Neural crest cell (in vitro differentiated cells): ENCODE data around the gene LMNA. TPM values are rescaled to one million over a fixed set of nuclear protein-coding genes. Genes with fewer than 3 reads are reported as not detected.

Experiments
- DNase-seq: peaks from one replicate; pipeline ENCODE4 v3.0.0; 2021; ENCODE audit warnings: low read depth, mixed read lengths, low spot score
- H3K27ac Mint-ChIP-seq: one replicate; pipeline ENCODE4 v1.8.0; 2021; ENCODE audit warnings: mild to moderate bottlenecking, mixed read lengths; ENCODE audit not compliant: unreplicated experiment
- H3K27me3 Mint-ChIP-seq: 2 replicates; pipeline ENCODE4 v1.8.0; 2021; ENCODE audit warnings: low read depth, mild to moderate bottlenecking, mixed read lengths
- H3K36me3 Mint-ChIP-seq: 2 replicates; pipeline ENCODE4 v1.8.0; 2021; ENCODE audit warnings: low read depth, mild to moderate bottlenecking, mixed read lengths
- H3K4me1 Mint-ChIP-seq: 2 replicates; pipeline ENCODE4 v1.8.0; 2021; ENCODE audit warnings: mixed read lengths
- H3K4me3 Mint-ChIP-seq: one replicate; pipeline ENCODE4 v1.8.0; 2021; ENCODE audit warnings: mild to moderate bottlenecking, mixed read lengths
- H3K9me3 Mint-ChIP-seq: 2 replicates; pipeline ENCODE4 v1.8.0; 2021; ENCODE audit warnings: mixed read lengths
- CTCF ChIP-seq: fragments of 200-600 bp; sonication (generic); conservative IDR thresholded peaks from 2 replicates; pipeline ENCODE4 v1.5.0; 2021; ENCODE audit warnings: antibody characterized with exemption, mild to moderate bottlenecking
- total RNA-seq: library from RNA; stranded (reverse); gene quantifications from 2 replicates; pipeline ENCODE4 v1.2.1, GENCODE V29; 2021

LMNA gene
- total RNA-seq, 1 donor from 2014 or later, result 51.0 TPM

- Mint-ChIP-seq H3K36me3 (peaks cover 26% of the 10 kb centered on the region), H3K4me1 (peaks cover 69% of the 10 kb centered on the region), H3K27ac (peak overlapping the region; percentile 68), H3K27me3 (no peaks in the 10 kb centered on the region), H3K4me3 (peak overlapping the region; percentile 100), H3K9me3 (no peaks in the 10 kb centered on the region)
- TF ChIP-seq CTCF, result no peak
- DNase-seq, result no peak
Observed at GRCh38 chr1:156078728-156079127, 35.8 kb upstream of the LMNA start.

- Mint-ChIP-seq H3K36me3 (peaks cover 26% of the 10 kb centered on the region), H3K27ac (peak overlapping the region; percentile 98), H3K4me3 (peak overlapping the region; percentile 100), H3K4me1 (peaks cover 70% of the 10 kb centered on the region), H3K9me3 (no peaks in the 10 kb centered on the region), H3K27me3 (no peaks in the 10 kb centered on the region)
- TF ChIP-seq CTCF, result no peak
- DNase-seq, result no peak
Observed at GRCh38 chr1:156079762-156080161, 34.7 kb upstream of the LMNA start.

GRCh38 chr1:156080241-156080862, 34.2 kb upstream of the LMNA start:
- H3K27ac Mint-ChIP-seq, result peak overlapping the region; percentile 98
- no peak for DNase-seq
- peak overlapping the region; percentile 100 for H3K4me3 Mint-ChIP-seq
- no peaks in the 10 kb centered on the region for H3K27me3 Mint-ChIP-seq
- H3K4me1 Mint-ChIP-seq, result peaks cover 70% of the 10 kb centered on the region
- H3K9me3 Mint-ChIP-seq, result no peaks in the 10 kb centered on the region
- no peak for TF ChIP-seq CTCF
- peaks cover 23% of the 10 kb centered on the region for H3K36me3 Mint-ChIP-seq

GRCh38 chr1:156080863-156081179, 33.7 kb upstream of the LMNA start:
- Mint-ChIP-seq H3K27me3 (no peaks in the 10 kb centered on the region), H3K27ac (peak overlapping the region; percentile 98), H3K9me3 (no peaks in the 10 kb centered on the region), H3K4me3 (peak overlapping the region; percentile 100), H3K36me3 (peaks cover 20% of the 10 kb centered on the region), H3K4me1 (peaks cover 68% of the 10 kb centered on the region)
- no peak for DNase-seq
- no peak for TF ChIP-seq CTCF

GRCh38 chr1:156081180-156081916, 33.2 kb upstream of the LMNA start:
- DNase-seq, result no peak
- peaks cover 20% of the 10 kb centered on the region for H3K36me3 Mint-ChIP-seq
- H3K4me1 Mint-ChIP-seq, result peaks cover 68% of the 10 kb centered on the region
- no peak for TF ChIP-seq CTCF
- H3K9me3 Mint-ChIP-seq, result no peaks in the 10 kb centered on the region
- H3K27ac Mint-ChIP-seq, result peak overlapping the region; percentile 98
- H3K4me3 Mint-ChIP-seq, result peak overlapping the region; percentile 100
- no peaks in the 10 kb centered on the region for H3K27me3 Mint-ChIP-seq
